ENCODE measurements around the gene PRR11.
"Not testable (repeated sequence)": the region's sequence is repeated elsewhere in the genome, so short reads cannot be mapped to it uniquely, and the experiment has no call there.

The PRR11 gene

GRCh38 chr17:59152925-59153324 is 2.6 kb upstream of the PRR11 start:
- DNase-seq (ENCODE audit: low read depth): no peak

- peak; percentile 31 for DNase-seq (ENCODE audit: low read depth)
These were observed 1.2 kb upstream of the PRR11 start for GRCh38 chr17:59154292-59154720.

GRCh38 chr17:59154721-59155438 is 666 bp upstream of the PRR11 start, which contains the start of gene SKA2:
TSS of gene SKA2 (minus strand) at chr17:59155186. CDS start at chr17:59155163, 23 bp downstream.
- DNase-seq (ENCODE audit: low read depth): peak; percentile 98

- DNase-seq (ENCODE audit: low read depth): no peak
These were observed 4.8 kb downstream of the PRR11 start for GRCh38 chr17:59160157-59161025.

- no peak for DNase-seq (ENCODE audit: low read depth)
These were observed 5.9 kb downstream of the PRR11 start for GRCh38 chr17:59161477-59161876.

GRCh38 chr17:59165933-59166342 is 10.4 kb downstream of the PRR11 start:
- DNase-seq (ENCODE audit: low read depth): peak; percentile 11

GRCh38 chr17:59167571-59168001 is 12.0 kb downstream of the PRR11 start:
- no peak for DNase-seq (ENCODE audit: low read depth)

- DNase-seq (ENCODE audit: low read depth): no peak
These were observed 17.0 kb downstream of the PRR11 start for GRCh38 chr17:59172436-59173004.

GRCh38 chr17:59174671-59175070 is 19.1 kb downstream of the PRR11 start:
- DNase-seq (ENCODE audit: low read depth): no peak

GRCh38 chr17:59175076-59175475 is 19.5 kb downstream of the PRR11 start:
- DNase-seq (ENCODE audit: low read depth): no peak

- DNase-seq (ENCODE audit: low read depth): no peak
These were observed 22.9 kb downstream of the PRR11 start for GRCh38 chr17:59178266-59178985.

- DNase-seq (ENCODE audit: low read depth): not testable (repeated sequence)
These were observed 24.1 kb downstream of the PRR11 start for GRCh38 chr17:59179601-59180000.

GRCh38 chr17:59180626-59181025 is 25.1 kb downstream of the PRR11 start:
- no peak for DNase-seq (ENCODE audit: low read depth)

GRCh38 chr17:59181481-59181880 is 25.9 kb downstream of the PRR11 start:
- no peak for DNase-seq (ENCODE audit: low read depth)

GRCh38 chr17:59185997-59186396 is 30.5 kb downstream of the PRR11 start:
- DNase-seq (ENCODE audit: low read depth): no peak

- no peak for DNase-seq (ENCODE audit: low read depth)
These were observed 31.3 kb downstream of the PRR11 start for GRCh38 chr17:59186850-59187249.

- no peak for DNase-seq (ENCODE audit: low read depth)
These were observed 35.3 kb downstream of the PRR11 start for GRCh38 chr17:59190806-59191205.

GRCh38 chr17:59193336-59193862 is 37.9 kb downstream of the PRR11 start:
- no peak for DNase-seq (ENCODE audit: low read depth)

GRCh38 chr17:59199398-59199797 is 43.9 kb downstream of the PRR11 start:
- DNase-seq (ENCODE audit: low read depth): no peak

GRCh38 chr17:59202320-59202719 is 46.8 kb downstream of the PRR11 start:
- DNase-seq (ENCODE audit: low read depth): no peak

- DNase-seq (ENCODE audit: low read depth): no peak
These were observed 63.8 kb downstream of the PRR11 start for GRCh38 chr17:59219370-59219769.

- no peak for DNase-seq (ENCODE audit: low read depth)
These were observed 64.4 kb downstream of the PRR11 start for GRCh38 chr17:59219992-59220327.
